Skeletal muscle satellite cell (primary cell): ENCODE measurements around the gene SLC2A10.

Experiments used
- H3K27me3 ChIP-seq: 2 replicates; pipeline ENCODE4 v1.7.0; 2013; ENCODE audit warnings: low read length; ENCODE audit not compliant: control insufficient read depth, insufficient read depth
- H3K36me3 ChIP-seq: 2 replicates; pipeline ENCODE4 v1.7.0; 2013; ENCODE audit warnings: mild to moderate bottlenecking, control low read depth, low read length; ENCODE audit not compliant: insufficient read depth
- H3K4me1 ChIP-seq: 2 replicates; pipeline ENCODE4 v1.7.0; 2013; ENCODE audit warnings: low read length; ENCODE audit not compliant: control insufficient read depth, insufficient read depth
- H3K4me2 ChIP-seq: 2 replicates; pipeline ENCODE4 v1.7.0; 2013; ENCODE audit warnings: mild to moderate bottlenecking, low read length
- H3K4me3 ChIP-seq: 2 replicates; pipeline ENCODE4 v1.7.0; 2013; ENCODE audit warnings: low read length
- H3K9ac ChIP-seq: 2 replicates; pipeline ENCODE4 v1.7.0; 2013; ENCODE audit warnings: mild to moderate bottlenecking, low read depth, low read length, moderate library complexity
- H3K9me3 ChIP-seq: replicated peaks from 2 replicates; pipeline ENCODE4 v1.7.0; 2013; ENCODE audit warnings: mild to moderate bottlenecking, control low read depth, low read length

The SLC2A10 gene

GRCh38 chr20:46722450-46722849 is 13.0 kb downstream of the SLC2A10 start:
- H3K9ac ChIP-seq: no peak overlapping the region
- H3K36me3 ChIP-seq: peaks cover 22% of the 10 kb centered on the region
- no peak overlapping the region for H3K4me3 ChIP-seq
- H3K4me1 ChIP-seq: no peaks in the 10 kb centered on the region
- no peak overlapping the region for H3K4me2 ChIP-seq
- no peaks in the 10 kb centered on the region for H3K27me3 ChIP-seq
- H3K9me3 ChIP-seq: no peaks in the 10 kb centered on the region

- peaks cover 27% of the 10 kb centered on the region for H3K36me3 ChIP-seq
- no peak overlapping the region for H3K4me3 ChIP-seq
- no peak overlapping the region for H3K4me2 ChIP-seq
- H3K9me3 ChIP-seq: no peaks in the 10 kb centered on the region
- H3K27me3 ChIP-seq: no peaks in the 10 kb centered on the region
- H3K9ac ChIP-seq: no peak overlapping the region
- no peaks in the 10 kb centered on the region for H3K4me1 ChIP-seq
These were observed 13.6 kb downstream of the SLC2A10 start for GRCh38 chr20:46723039-46723438.

GRCh38 chr20:46724343-46724959 is 15.0 kb downstream of the SLC2A10 start:
- Histone ChIP-seq H3K9ac (no peak overlapping the region), H3K4me3 (no peak overlapping the region), H3K4me2 (no peak overlapping the region), H3K36me3 (peaks cover 34% of the 10 kb centered on the region), H3K9me3 (no peaks in the 10 kb centered on the region), H3K27me3 (no peaks in the 10 kb centered on the region), H3K4me1 (no peaks in the 10 kb centered on the region)

GRCh38 chr20:46725186-46726165 is 16.0 kb downstream of the SLC2A10 start:
- Histone ChIP-seq H3K36me3 (peaks cover 34% of the 10 kb centered on the region), H3K9ac (no peak overlapping the region), H3K9me3 (no peaks in the 10 kb centered on the region), H3K4me2 (no peak overlapping the region), H3K27me3 (no peaks in the 10 kb centered on the region), H3K4me1 (no peaks in the 10 kb centered on the region), H3K4me3 (no peak overlapping the region)

- no peaks in the 10 kb centered on the region for H3K4me1 ChIP-seq
- peaks cover 37% of the 10 kb centered on the region for H3K36me3 ChIP-seq
- no peak overlapping the region for H3K9ac ChIP-seq
- no peaks in the 10 kb centered on the region for H3K27me3 ChIP-seq
- H3K9me3 ChIP-seq: no peaks in the 10 kb centered on the region
- H3K4me3 ChIP-seq: no peak overlapping the region
- H3K4me2 ChIP-seq: no peak overlapping the region
These were observed 22.3 kb downstream of the SLC2A10 start for GRCh38 chr20:46731770-46732169.

GRCh38 chr20:46735436-46735835 is 26.0 kb downstream of the SLC2A10 start:
- Histone ChIP-seq H3K4me1 (no peaks in the 10 kb centered on the region), H3K9ac (no peak overlapping the region), H3K4me2 (no peak overlapping the region), H3K36me3 (peaks cover 18% of the 10 kb centered on the region), H3K27me3 (no peaks in the 10 kb centered on the region), H3K4me3 (no peak overlapping the region), H3K9me3 (no peaks in the 10 kb centered on the region)

- Histone ChIP-seq H3K9ac (no peak overlapping the region), H3K36me3 (peaks cover 5% of the 10 kb centered on the region), H3K4me3 (no peak overlapping the region), H3K9me3 (no peaks in the 10 kb centered on the region), H3K27me3 (peaks cover 33% of the 10 kb centered on the region), H3K4me1 (no peaks in the 10 kb centered on the region), H3K4me2 (no peak overlapping the region)
These were observed 30.2 kb downstream of the SLC2A10 start for GRCh38 chr20:46739431-46740213.

GRCh38 chr20:46740214-46740609 is 30.8 kb downstream of the SLC2A10 start:
- no peaks in the 10 kb centered on the region for H3K4me1 ChIP-seq
- no peaks in the 10 kb centered on the region for H3K36me3 ChIP-seq
- H3K4me3 ChIP-seq: no peak overlapping the region
- H3K27me3 ChIP-seq: peaks cover 38% of the 10 kb centered on the region
- H3K9me3 ChIP-seq: no peaks in the 10 kb centered on the region
- no peak overlapping the region for H3K9ac ChIP-seq
- H3K4me2 ChIP-seq: no peak overlapping the region

- Histone ChIP-seq H3K4me2 (no peak overlapping the region), H3K4me3 (no peak overlapping the region), H3K27me3 (peaks cover 40% of the 10 kb centered on the region), H3K36me3 (no peaks in the 10 kb centered on the region), H3K9me3 (no peaks in the 10 kb centered on the region), H3K9ac (no peak overlapping the region), H3K4me1 (peaks cover 4% of the 10 kb centered on the region)
These were observed 32.6 kb downstream of the SLC2A10 start for GRCh38 chr20:46741924-46742668.

GRCh38 chr20:46742669-46743045 is 33.2 kb downstream of the SLC2A10 start:
- H3K9me3 ChIP-seq: no peaks in the 10 kb centered on the region
- H3K4me2 ChIP-seq: no peak overlapping the region

GRCh38 chr20:46743088-46743487 is 33.6 kb downstream of the SLC2A10 start:
- H3K36me3 ChIP-seq: no peaks in the 10 kb centered on the region
- no peaks in the 10 kb centered on the region for H3K9me3 ChIP-seq
- peaks cover 40% of the 10 kb centered on the region for H3K27me3 ChIP-seq

More at GRCh38 chr20:46742669-46743045, 33.2 kb downstream of the SLC2A10 start:
- H3K9ac ChIP-seq: no peak overlapping the region
- peaks cover 40% of the 10 kb centered on the region for H3K27me3 ChIP-seq
- H3K36me3 ChIP-seq: no peaks in the 10 kb centered on the region
- no peak overlapping the region for H3K4me3 ChIP-seq
- H3K4me1 ChIP-seq: peaks cover 10% of the 10 kb centered on the region

More at GRCh38 chr20:46743088-46743487, 33.6 kb downstream of the SLC2A10 start:
- Histone ChIP-seq H3K9ac (no peak overlapping the region), H3K4me1 (peaks cover 11% of the 10 kb centered on the region), H3K4me3 (no peak overlapping the region), H3K4me2 (no peak overlapping the region)
